Activated CD8-positive, alpha-beta T cell treated with anti-CD3 and anti-CD28 coated beads, Interleukin-2, amount 10 ng/mL, durations not matched to agents 7 days and 5 days (primary cell): ENCODE data around the gene LTB. TPM values are rescaled to one million over a fixed set of nuclear protein-coding genes. Genes with fewer than 3 reads are reported as not detected.

Experiments used
- ATAC-seq: fragments of 150-1000 bp; cut with Tn5 transposase; one replicate; pipeline ENCODE4 v1.10.0; 2021; ENCODE audit warnings: moderate library complexity
- CTCF ChIA-PET: fragments of 350-600 bp; sonication (Branson Sonifier 250); formaldehyde crosslinking; loops from one replicate; lab custom pipeline; 2021; ENCODE audit warnings: antibody characterized with exemption; lab: Charles Lee
- POLR2A ChIA-PET: fragments of 350-600 bp; sonication (Branson Sonifier 250); formaldehyde crosslinking; loops from one replicate; lab custom pipeline; 2021; ENCODE audit warnings: antibody characterized with exemption; lab: Charles Lee
- DNase-seq: peaks from one replicate; pipeline ENCODE4 v3.0.0-alpha.2; 2020
- H3K27ac Mint-ChIP-seq: one replicate; pipeline ENCODE4 v1.8.0; 2021; ENCODE audit warnings: mild to moderate bottlenecking, mixed read lengths
- H3K27me3 Mint-ChIP-seq: one replicate; pipeline ENCODE4 v1.8.0; 2021; ENCODE audit warnings: low read depth, mixed read lengths
- H3K36me3 Mint-ChIP-seq: one replicate; pipeline ENCODE4 v1.8.0; 2021; ENCODE audit warnings: low read depth, mixed read lengths
- H3K4me1 Mint-ChIP-seq: one replicate; pipeline ENCODE4 v1.8.0; 2021; ENCODE audit warnings: low read depth, mixed read lengths
- H3K4me3 Mint-ChIP-seq: one replicate; pipeline ENCODE4 v1.8.0; 2021; ENCODE audit warnings: mild to moderate bottlenecking, mixed read lengths
- H3K9me3 Mint-ChIP-seq: one replicate; pipeline ENCODE4 v1.8.0; 2022; ENCODE audit warnings: mixed read lengths; ENCODE audit not compliant: insufficient read depth
- total RNA-seq, 2 experiments: library from RNA; stranded (reverse); gene quantifications; one replicate each; pipeline ENCODE4 v1.2.3, GENCODE V29; 2021

LTB gene
- total RNA-seq, 2 experiments from 2014 or later = 613 to 618 TPM

DNA sequence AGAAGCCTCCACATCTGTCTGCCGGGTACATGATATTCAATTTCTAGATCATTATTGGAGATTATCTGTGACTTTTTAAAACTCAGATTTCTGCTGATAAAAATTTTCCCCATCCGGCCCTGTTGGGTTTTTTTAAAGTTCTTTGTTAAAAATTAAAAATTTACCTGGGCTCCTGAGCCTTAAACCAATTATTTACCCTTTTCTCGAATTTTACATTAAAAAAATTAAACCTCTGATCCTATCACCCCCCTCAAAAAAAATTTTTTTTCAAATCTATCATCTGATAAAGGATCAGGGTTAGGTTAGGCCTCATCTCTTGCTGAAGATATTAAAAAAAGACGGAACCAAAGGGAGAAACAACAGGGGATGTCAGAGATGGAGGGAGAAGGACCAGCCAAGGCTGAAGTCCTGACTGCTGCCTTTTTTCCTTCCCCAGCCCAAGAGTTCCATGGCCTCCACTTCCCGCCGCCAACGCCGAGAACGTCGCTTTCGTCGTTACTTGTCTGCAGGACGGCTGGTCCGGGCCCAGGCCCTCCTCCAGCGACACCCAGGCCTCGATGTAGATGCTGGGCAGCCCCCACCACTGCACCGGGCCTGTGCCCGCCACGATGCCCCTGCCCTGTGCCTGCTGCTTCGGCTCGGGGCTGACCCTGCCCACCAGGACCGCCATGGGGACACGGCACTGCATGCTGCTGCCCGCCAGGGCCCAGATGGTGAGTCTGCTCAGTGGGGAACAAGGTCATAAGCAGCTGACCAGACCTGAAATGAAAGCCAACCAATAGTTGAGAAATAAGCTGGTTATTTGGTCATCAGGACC, 34.3 kb downstream of the LTB start:
- peaks cover 19% of the 10 kb centered on the region for H3K36me3 Mint-ChIP-seq
- DNase-seq (no peak), ATAC-seq (no peak)
- peak overlapping the region; percentile 90 for H3K27ac Mint-ChIP-seq
- CTCF ChIA-PET = interaction anchor here (0.6 to 16.9 kb wide), 10 partner anchors 8 to 117 kb away, joined by 3 to 676 read pairs (median 4); partner anchors contain the start of genes GPANK1, LST1, LTA and LTB
- H3K4me1 Mint-ChIP-seq = peaks cover 56% of the 10 kb centered on the region
- H3K4me3 Mint-ChIP-seq = peak overlapping the region; percentile 84
- no peaks in the 10 kb centered on the region for H3K27me3 Mint-ChIP-seq
- POLR2A ChIA-PET = interaction anchor here (0.6 to 6.3 kb wide), 6 partner anchors 11 to 53 kb away, joined by 3 to 62 read pairs (median 5); partner anchors contain the start of genes LTB and NCR3
- no peaks in the 10 kb centered on the region for H3K9me3 Mint-ChIP-seq

- peak; percentile 89 for ATAC-seq
These were observed 35.1 kb downstream of the LTB start, which contains the start of gene NFKBIL1 for GRCh38 chr6:31546958-31547726. Gene NFKBIL1, plus strand, starts transcription at chr6:31547608. Its CDS starts 87 bp downstream, at chr6:31547695.

DNA sequence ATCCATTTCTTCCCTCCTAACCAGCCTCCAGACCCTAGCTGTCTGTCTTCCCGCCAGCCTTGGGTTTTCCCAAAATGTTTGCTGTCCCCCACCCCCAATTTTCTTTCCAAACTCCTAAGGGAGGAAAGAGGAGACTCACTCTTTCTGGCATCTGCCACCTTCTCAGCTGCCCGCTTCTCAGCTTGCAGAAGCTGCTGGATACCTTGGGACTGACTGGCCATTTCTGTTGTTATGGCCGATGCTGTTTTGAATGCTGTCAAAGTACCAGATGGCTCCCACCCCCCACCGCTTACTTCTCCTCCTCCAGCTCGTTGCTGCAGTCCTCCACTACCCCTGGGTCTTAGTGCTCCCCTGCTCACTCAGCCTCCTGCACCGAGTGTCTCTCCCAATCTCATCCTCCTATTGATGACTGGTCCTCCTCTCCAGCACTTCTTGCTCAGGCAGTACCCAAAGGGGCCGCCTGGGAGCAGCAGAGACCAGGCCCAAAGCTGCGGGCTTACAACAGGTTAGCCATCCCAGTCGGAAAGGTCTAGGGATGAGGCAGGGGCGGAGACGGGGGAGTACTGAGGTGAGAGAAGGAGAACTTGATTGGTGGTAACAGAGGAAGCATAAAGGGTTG, 35.8 kb downstream of the LTB start, which contains the start of gene ATP6V1G2:
TSS of gene ATP6V1G2 (minus strand) at position 270 of the 619 bp plus-strand sequence. CDS start at position 221, 49 bp downstream.
- ATAC-seq = peak; percentile 66
- Mint-ChIP-seq H3K36me3 (peaks cover 24% of the 10 kb centered on the region), H3K4me1 (peaks cover 53% of the 10 kb centered on the region)

More at GRCh38 chr6:31546958-31547726, 35.1 kb downstream of the LTB start, which contains the start of gene NFKBIL1:
- H3K27ac Mint-ChIP-seq = peak within 1 kb of the TSS; percentile 90
- H3K4me1 Mint-ChIP-seq = peaks cover 56% of the 10 kb centered on the region
- no peaks in the 10 kb centered on the region for H3K9me3 Mint-ChIP-seq
- peak within 1 kb of the TSS; percentile 84 for H3K4me3 Mint-ChIP-seq
- ChIA-PET POLR2A (interaction anchor here (0.6 to 6.3 kb wide), 12 partner anchors 9 to 259 kb away, joined by 3 to 62 read pairs (median 4); partner anchors contain the start of genes BAG6, LTB, NCR3 and TNF), CTCF (interaction anchor here (0.6 to 16.9 kb wide), 14 partner anchors 9 to 283 kb away, joined by 3 to 676 read pairs (median 4); partner anchors contain the start of genes GPANK1, HSPA1A, HSPA1L and LST1)
- H3K36me3 Mint-ChIP-seq = peaks cover 22% of the 10 kb centered on the region
- no peaks in the 10 kb centered on the region for H3K27me3 Mint-ChIP-seq
- peak; percentile 96 for DNase-seq

GRCh38 chr6:31545291-31545690, 36.9 kb downstream of the LTB start:
- ATAC-seq (no peak), DNase-seq (no peak)
- H3K27me3 Mint-ChIP-seq = no peaks in the 10 kb centered on the region
- H3K4me1 Mint-ChIP-seq = peaks cover 50% of the 10 kb centered on the region
- H3K4me3 Mint-ChIP-seq = no peak overlapping the region
- ChIA-PET POLR2A (no interaction called here), CTCF (interaction anchor here (1.4 to 16.9 kb wide), 4 partner anchors 34 to 119 kb away, joined by 4 to 676 read pairs (median 255); partner anchors contain the start of genes GPANK1, LST1, LTA and LTB)
- no peaks in the 10 kb centered on the region for H3K9me3 Mint-ChIP-seq
- H3K36me3 Mint-ChIP-seq = peaks cover 26% of the 10 kb centered on the region
- no peak overlapping the region for H3K27ac Mint-ChIP-seq

More for the DNA sequence above, 35.8 kb downstream of the LTB start, which contains the start of gene ATP6V1G2:
- Mint-ChIP-seq H3K9me3 (no peaks in the 10 kb centered on the region), H3K4me3 (peak within 1 kb of the TSS; percentile 84), H3K27me3 (no peaks in the 10 kb centered on the region), H3K27ac (peak within 1 kb of the TSS; percentile 90)
- ChIA-PET CTCF (interaction anchor here (0.5 to 16.9 kb wide), 16 partner anchors 17 to 289 kb away, joined by 3 to 676 read pairs (median 4); partner anchors contain the start of genes BAG6, GPANK1, HSPA1A and HSPA1L), POLR2A (interaction anchor here (0.5 to 6.3 kb wide), 12 partner anchors 8 to 106 kb away, joined by 3 to 62 read pairs (median 4); partner anchors contain the start of genes BAG6, LTB, NCR3 and TNF)
- DNase-seq = peak; percentile 92

- no peak for DNase-seq
- H3K36me3 Mint-ChIP-seq = peaks cover 30% of the 10 kb centered on the region
- H3K4me3 Mint-ChIP-seq = no peak overlapping the region
- H3K27me3 Mint-ChIP-seq = no peaks in the 10 kb centered on the region
- H3K4me1 Mint-ChIP-seq = peaks cover 53% of the 10 kb centered on the region
- CTCF ChIA-PET = interaction anchor here (15.1 to 16.9 kb wide), 2 partner anchors 35 to 52 kb away, joined by 504 to 676 read pairs; partner anchors contain the start of genes LST1, LTA, LTB and NCR3
- ATAC-seq = no peak
- POLR2A ChIA-PET = no interaction called here
- no peaks in the 10 kb centered on the region for H3K9me3 Mint-ChIP-seq
- H3K27ac Mint-ChIP-seq = no peak overlapping the region
These were observed 37.5 kb downstream of the LTB start for GRCh38 chr6:31544676-31545075.

- Mint-ChIP-seq H3K9me3 (no peaks in the 10 kb centered on the region), H3K4me3 (peak overlapping the region; percentile 4)
These were observed 38.6 kb downstream of the LTB start for GRCh38 chr6:31543639-31544038.

DNA sequence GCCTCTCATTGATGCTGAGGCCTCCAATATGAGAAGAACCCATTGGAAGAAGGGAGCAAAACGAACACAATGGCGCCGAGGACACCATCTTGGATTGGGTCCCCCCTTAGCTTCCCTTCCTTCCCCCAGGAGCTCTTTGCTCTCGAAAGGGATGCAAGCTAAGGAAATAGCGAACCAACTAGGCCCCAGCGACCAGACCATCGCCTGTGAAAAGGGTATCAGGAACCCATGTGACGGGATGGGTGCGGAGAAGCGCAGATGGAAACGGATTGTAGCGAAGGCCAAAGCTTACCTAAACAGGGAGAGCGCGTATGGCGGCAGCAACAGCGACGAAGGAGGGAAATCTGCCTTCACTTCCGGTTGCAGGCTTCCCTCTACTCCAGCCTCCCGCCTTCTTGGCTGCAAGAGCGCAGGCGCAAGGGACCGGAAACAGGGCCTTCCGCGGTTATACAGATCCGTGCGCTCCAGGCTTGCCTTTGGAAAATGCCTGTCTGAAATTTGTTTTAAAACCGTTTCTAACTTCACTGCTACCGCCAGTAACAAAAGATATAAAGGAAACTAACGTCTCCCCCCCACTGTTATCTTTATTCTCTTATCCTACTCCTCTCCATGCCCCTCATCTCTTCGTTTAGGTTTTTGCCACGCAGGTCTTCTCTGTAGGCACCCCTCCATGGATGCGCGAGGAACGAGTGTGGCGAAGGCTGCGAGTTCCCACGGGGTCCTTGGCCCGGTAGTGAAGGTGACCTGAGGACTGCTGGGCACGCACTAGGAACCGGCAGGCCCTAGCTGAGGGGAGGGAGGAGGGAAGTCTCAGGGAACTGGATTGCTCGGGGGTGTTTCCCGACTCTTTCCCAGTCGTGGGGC, 40.3 kb downstream of the LTB start, which contains the start of gene DDX39B:
TSS of gene DDX39B (minus strand) at position 346 of the 864 bp plus-strand sequence. CDS start 1,471 bp downstream, outside the sequence.
- Mint-ChIP-seq H3K27ac (peak within 1 kb of the TSS; percentile 94), H3K36me3 (peaks cover 46% of the 10 kb centered on the region), H3K4me3 (peak within 1 kb of the TSS; percentile 96), H3K4me1 (peaks cover 50% of the 10 kb centered on the region), H3K27me3 (no peaks in the 10 kb centered on the region), H3K9me3 (no peaks in the 10 kb centered on the region)
- peak; percentile 82 for ATAC-seq
- CTCF ChIA-PET = interaction anchor here (0.6 to 16.9 kb wide), 10 partner anchors 10 to 228 kb away, joined by 3 to 676 read pairs (median 5); partner anchors contain the start of genes BAG6, LST1, LTA and LTB
- POLR2A ChIA-PET = interaction anchor here (0.6 to 5.9 kb wide), 39 partner anchors 9 to 1430 kb away, joined by 3 to 64 read pairs (median 6); partner anchors contain the start of genes AIF1, BAG6, C6orf47 and CSNK2B
- peak; percentile 96 for DNase-seq

More at GRCh38 chr6:31543639-31544038, 38.6 kb downstream of the LTB start:
- DNase-seq (no peak), ATAC-seq (no peak)
- Mint-ChIP-seq H3K4me1 (peaks cover 56% of the 10 kb centered on the region), H3K27ac (no peak overlapping the region), H3K27me3 (no peaks in the 10 kb centered on the region), H3K36me3 (peaks cover 33% of the 10 kb centered on the region)
- CTCF ChIA-PET = interaction anchor here (3.9 to 16.9 kb wide), 3 partner anchors 8 to 53 kb away, joined by 20 to 676 read pairs (median 504); partner anchors contain the start of genes LST1, LTA, LTB and NCR3
- POLR2A ChIA-PET = interaction anchor here (1.0 to 1.6 kb wide), 2 partner anchors 76 to 79 kb away, joined by 4 to 5 read pairs; no protein-coding TSS in a partner anchor

DNA sequence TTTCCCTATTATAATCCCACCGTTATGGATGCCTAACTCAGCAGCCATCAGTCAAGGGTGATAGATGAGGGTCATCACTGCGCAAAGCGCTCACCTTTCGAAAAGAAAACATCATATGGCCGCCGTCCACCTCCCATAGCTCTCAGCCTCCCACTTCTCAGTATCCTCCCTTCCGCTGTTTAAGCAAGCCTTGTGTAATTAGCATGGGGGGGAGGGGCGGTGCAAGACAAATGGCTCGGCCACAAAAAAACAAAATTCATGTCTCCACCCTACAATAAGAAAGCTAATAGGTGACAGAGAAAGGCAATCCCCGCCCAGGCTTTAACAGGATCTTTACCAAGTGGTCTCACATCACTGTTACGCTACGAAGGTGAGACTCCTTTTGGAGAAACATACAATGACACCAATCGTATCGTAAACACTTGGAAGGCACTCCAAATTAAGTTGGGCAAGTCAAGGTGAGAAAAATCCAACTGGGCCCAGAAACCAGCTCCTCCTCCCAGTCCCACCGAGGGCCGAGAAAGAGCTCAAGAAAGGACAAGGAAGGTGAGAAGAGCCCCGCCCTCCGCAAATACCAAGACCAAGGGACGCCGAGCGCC, 41.1 kb downstream of the LTB start:
- peak; percentile 82 for DNase-seq
- POLR2A ChIA-PET = interaction anchor here (0.6 to 5.9 kb wide), 42 partner anchors 10 to 1431 kb away, joined by 3 to 64 read pairs (median 6); partner anchors contain the start of genes AIF1, ATF6B, BAG6 and C6orf47
- peaks cover 50% of the 10 kb centered on the region for H3K4me1 Mint-ChIP-seq
- peak; percentile 28 for ATAC-seq
- peak overlapping the region; percentile 94 for H3K27ac Mint-ChIP-seq
- CTCF ChIA-PET = interaction anchor here (0.6 to 16.9 kb wide), 10 partner anchors 10 to 294 kb away, joined by 3 to 676 read pairs (median 5); partner anchors contain the start of genes BAG6, LST1, LTA and LTB
- peaks cover 53% of the 10 kb centered on the region for H3K36me3 Mint-ChIP-seq
- H3K27me3 Mint-ChIP-seq = no peaks in the 10 kb centered on the region
- peak overlapping the region; percentile 96 for H3K4me3 Mint-ChIP-seq
- no peaks in the 10 kb centered on the region for H3K9me3 Mint-ChIP-seq

DNA sequence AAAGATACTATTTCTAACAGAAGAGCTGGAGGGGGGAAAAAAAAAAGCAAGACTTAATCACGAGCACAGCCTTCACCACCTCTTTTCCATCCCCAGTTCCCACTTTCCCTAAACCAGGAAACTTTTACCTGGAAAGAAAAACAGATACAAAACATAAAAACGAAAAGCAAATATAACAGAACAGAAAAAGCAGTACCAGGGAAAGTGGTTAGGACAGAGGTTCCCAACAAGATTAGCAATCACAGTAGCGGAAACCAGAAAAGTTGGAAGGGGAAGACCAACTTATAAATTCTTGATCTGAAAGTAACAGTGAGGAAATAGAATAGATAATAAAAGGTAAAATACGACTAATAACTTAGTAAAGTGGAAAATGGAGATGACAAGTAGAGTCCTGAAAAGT, 41.6 kb downstream of the LTB start:
- ATAC-seq (no peak), DNase-seq (no peak)
- H3K9me3 Mint-ChIP-seq = no peaks in the 10 kb centered on the region
- H3K36me3 Mint-ChIP-seq = peaks cover 58% of the 10 kb centered on the region
- ChIA-PET POLR2A (interaction anchor here (0.7 to 5.9 kb wide), 28 partner anchors 9 to 1431 kb away, joined by 3 to 64 read pairs (median 6); partner anchors contain the start of genes AIF1, ATF6B, BAG6 and C6orf47), CTCF (interaction anchor here (1.1 to 16.9 kb wide), 8 partner anchors 11 to 294 kb away, joined by 3 to 676 read pairs (median 13); partner anchors contain the start of genes BAG6, LST1, LTA and LTB)
- peak overlapping the region; percentile 94 for H3K27ac Mint-ChIP-seq
- H3K4me3 Mint-ChIP-seq = peak overlapping the region; percentile 96
- peaks cover 50% of the 10 kb centered on the region for H3K4me1 Mint-ChIP-seq
- H3K27me3 Mint-ChIP-seq = no peaks in the 10 kb centered on the region
